ENCODE measurements around the gene LINS1. TPM values are rescaled to one million over a fixed set of nuclear protein-coding genes. Genes with fewer than 3 reads are reported as not detected.
A peak's percentile ranks its signal among the peaks of the same experiment; 100 is the strongest.

Gene LINS1
- polyA plus RNA-seq, 2 of the 4 experiments (the other 2 are of a cell fraction): 10.0 to 24.6 TPM

DNA sequence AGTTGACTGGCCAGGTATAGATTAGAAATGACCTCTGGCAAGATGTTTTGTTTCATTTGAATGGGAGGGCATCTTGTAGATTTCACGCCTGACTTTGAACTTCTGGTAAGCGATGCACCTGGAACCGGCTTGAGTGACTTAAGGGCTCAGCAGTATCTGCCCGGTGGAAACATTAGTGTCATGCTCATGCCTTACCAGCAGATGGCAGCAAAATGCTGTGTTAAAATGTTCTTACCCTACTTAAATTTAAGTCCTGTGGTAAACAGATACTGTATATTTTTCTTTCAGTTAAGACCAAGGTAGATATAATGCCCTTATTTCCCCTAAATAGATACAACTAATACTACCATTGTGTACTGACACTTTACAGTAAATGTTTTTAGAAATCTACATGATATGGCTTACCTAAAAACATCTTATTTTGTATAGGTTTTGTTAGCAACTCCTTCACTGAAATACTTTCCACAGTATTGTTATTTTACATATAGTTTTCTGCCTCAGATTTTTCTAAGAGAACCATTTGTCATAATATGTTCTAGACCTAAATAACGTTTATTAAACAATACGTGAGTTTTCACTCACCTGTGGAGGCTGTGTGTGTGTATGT is 25.9 kb upstream of the LINS1 start:
- ATAC-seq: peak; percentile 88 to 95
- TF ChIP-seq ZFP36 (IDR thresholded peaks at IDR 0.05; ENCODE audit: borderline replicate concordance, partially characterized antibody): no peak
- no peak for TF ChIP-seq JUNB (IDR thresholded peaks at IDR 0.05)
- peak; percentile 79 for TF ChIP-seq SMC3 (IDR thresholded peaks at IDR 0.05)
- no peak for TF ChIP-seq FOSL2 (IDR thresholded peaks at IDR 0.05)
- no peak for TF ChIP-seq FOSL2 (CRISPR knock-in tag; IDR thresholded peaks at IDR 0.05)
- TF ChIP-seq CHD4 (IDR thresholded peaks at IDR 0.05; ENCODE audit: borderline replicate concordance): no peak
- no peak for TF ChIP-seq MYC (IDR thresholded peaks at IDR 0.05; ENCODE audit: borderline replicate concordance, low read length)
- no peak for TF ChIP-seq FOSB (CRISPR knock-in tag; IDR thresholded peaks at IDR 0.05)
- no peak for TF ChIP-seq NR3C1 (IDR thresholded peaks at IDR 0.05)
- TF ChIP-seq EP300 (IDR thresholded peaks at IDR 0.05): no peak
- TF ChIP-seq ZNF302 (CRISPR knock-in tag; IDR thresholded peaks at IDR 0.05): no peak
- TF ChIP-seq RARB (CRISPR knock-in tag; IDR thresholded peaks at IDR 0.05): no peak
- TF ChIP-seq RAD21 (conservative IDR thresholded peaks at IDR 0.05 in 1 of 2, IDR thresholded peaks at IDR 0.05 in 1 of 2): peak; percentile 93
- no peak for TF ChIP-seq EHF (CRISPR knock-in tag; IDR thresholded peaks at IDR 0.05)
- TF ChIP-seq SREBF2 (IDR thresholded peaks at IDR 0.05): no peak
- no peak for TF ChIP-seq NFE2L2 (conservative IDR thresholded peaks at IDR 0.05; ENCODE audit: low read length)
- TF ChIP-seq, protein P1, sequence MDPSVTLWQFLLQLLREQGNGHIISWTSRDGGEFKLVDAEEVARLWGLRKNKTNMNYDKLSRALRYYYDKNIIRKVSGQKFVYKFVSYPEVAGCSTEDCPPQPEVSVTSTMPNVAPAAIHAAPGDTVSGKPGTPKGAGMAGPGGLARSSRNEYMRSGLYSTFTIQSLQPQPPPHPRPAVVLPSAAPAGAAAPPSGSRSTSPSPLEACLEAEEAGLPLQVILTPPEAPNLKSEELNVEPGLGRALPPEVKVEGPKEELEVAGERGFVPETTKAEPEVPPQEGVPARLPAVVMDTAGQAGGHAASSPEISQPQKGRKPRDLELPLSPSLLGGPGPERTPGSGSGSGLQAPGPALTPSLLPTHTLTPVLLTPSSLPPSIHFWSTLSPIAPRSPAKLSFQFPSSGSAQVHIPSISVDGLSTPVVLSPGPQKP (IDR thresholded peaks at IDR 0.05; ENCODE audit: low read depth, low read length): no peak
- TF ChIP-seq CEBPB (IDR thresholded peaks at IDR 0.05): no peak
- no peak for TF ChIP-seq GATA3 (IDR thresholded peaks at IDR 0.05; ENCODE audit: borderline replicate concordance)
- no peak for TF ChIP-seq TP53 (CRISPR knock-in tag; IDR thresholded peaks at IDR 0.05)
- TF ChIP-seq, protein P2, sequence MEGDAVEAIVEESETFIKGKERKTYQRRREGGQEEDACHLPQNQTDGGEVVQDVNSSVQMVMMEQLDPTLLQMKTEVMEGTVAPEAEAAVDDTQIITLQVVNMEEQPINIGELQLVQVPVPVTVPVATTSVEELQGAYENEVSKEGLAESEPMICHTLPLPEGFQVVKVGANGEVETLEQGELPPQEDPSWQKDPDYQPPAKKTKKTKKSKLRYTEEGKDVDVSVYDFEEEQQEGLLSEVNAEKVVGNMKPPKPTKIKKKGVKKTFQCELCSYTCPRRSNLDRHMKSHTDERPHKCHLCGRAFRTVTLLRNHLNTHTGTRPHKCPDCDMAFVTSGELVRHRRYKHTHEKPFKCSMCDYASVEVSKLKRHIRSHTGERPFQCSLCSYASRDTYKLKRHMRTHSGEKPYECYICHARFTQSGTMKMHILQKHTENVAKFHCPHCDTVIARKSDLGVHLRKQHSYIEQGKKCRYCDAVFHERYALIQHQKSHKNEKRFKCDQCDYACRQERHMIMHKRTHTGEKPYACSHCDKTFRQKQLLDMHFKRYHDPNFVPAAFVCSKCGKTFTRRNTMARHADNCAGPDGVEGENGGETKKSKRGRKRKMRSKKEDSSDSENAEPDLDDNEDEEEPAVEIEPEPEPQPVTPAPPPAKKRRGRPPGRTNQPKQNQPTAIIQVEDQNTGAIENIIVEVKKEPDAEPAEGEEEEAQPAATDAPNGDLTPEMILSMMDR (IDR thresholded peaks at IDR 0.05): peak; percentile 96
- peak; percentile 96 for FAIRE-seq
- Histone ChIP-seq H3K4me3 (no peak overlapping the region), H3K4me1 (no peaks in the 10 kb centered on the region), H3K9me3 (no peaks in the 10 kb centered on the region), H3K27ac (no peak overlapping the region), H3K4me2 (no peak overlapping the region)
- ChIA-PET CTCF (interaction anchor here (0.5 to 1.5 kb wide), 21 partner anchors 9 to 1413 kb away, joined by 3 to 23 read pairs (median 5); no protein-coding TSS in a partner anchor), POLR2A (no interaction called here)
- WGBS (ENCODE audit: missing lambda C conversion rate): 33% methylated on average over 6 of the region's 6 CpGs
- DNase-seq (ENCODE audit: low read depth in 1 of 2, low spot score in 1 of 2): peak; percentile 58 to 84

DNA sequence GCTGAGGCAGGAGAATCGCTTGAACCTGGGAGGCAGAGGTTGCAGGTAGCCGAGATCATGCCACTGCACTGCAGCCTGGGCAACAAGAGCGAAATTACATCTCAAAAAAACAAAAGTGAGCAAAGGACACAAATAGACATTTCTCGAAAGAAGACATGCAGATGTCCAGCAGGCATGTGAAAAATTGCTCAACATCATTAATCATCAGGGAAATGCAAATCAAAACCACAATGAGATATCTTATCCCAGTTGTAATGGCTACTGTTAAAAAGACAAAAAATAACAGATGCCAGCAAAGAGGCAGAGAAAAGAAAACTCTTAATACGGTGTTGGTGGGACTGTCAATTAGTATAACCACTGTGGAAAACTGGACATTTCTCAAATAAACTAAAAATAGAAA is 21.3 kb upstream of the LINS1 start:
- ATAC-seq: no peak
- ChIA-PET CTCF (interaction anchor here (1.1 to 2.7 kb wide), 4 partner anchors 12 to 294 kb away, joined by 3 to 14 read pairs (median 4); no protein-coding TSS in a partner anchor), POLR2A (no interaction called here)
- no peak for FAIRE-seq
- Histone ChIP-seq H3K4me1 (no peaks in the 10 kb centered on the region), H3K9me3 (no peaks in the 10 kb centered on the region), H3K4me2 (no peak overlapping the region), H3K27ac (no peak overlapping the region), H3K4me3 (no peak overlapping the region)
- TF ChIP-seq BHLHE40 (IDR thresholded peaks at IDR 0.05; ENCODE audit: low read depth, low read length) (no peak), TP53 (CRISPR knock-in tag; IDR thresholded peaks at IDR 0.05) (no peak), TFCP2L1 (CRISPR knock-in tag; IDR thresholded peaks at IDR 0.05) (no peak), POLR2A (IDR thresholded peaks at IDR 0.05; ENCODE audit: low read length) (no peak)
- TF ChIP-seq, protein P3, sequence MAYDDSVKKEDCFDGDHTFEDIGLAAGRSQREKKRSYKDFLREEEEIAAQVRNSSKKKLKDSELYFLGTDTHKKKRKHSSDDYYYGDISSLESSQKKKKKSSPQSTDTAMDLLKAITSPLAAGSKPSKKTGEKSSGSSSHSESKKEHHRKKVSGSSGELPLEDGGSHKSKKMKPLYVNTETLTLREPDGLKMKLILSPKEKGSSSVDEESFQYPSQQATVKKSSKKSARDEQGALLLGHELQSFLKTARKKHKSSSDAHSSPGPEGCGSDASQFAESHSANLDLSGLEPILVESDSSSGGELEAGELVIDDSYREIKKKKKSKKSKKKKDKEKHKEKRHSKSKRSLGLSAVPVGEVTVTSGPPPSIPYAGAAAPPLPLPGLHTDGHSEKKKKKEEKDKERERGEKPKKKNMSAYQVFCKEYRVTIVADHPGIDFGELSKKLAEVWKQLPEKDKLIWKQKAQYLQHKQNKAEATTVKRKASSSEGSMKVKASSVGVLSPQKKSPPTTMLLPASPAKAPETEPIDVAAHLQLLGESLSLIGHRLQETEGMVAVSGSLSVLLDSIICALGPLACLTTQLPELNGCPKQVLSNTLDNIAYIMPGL (CRISPR knock-in tag; IDR thresholded peaks at IDR 0.05; ENCODE audit: borderline replicate concordance): no peak
- 93% methylated on average over 5 of the region's 5 CpGs for WGBS (ENCODE audit: missing lambda C conversion rate)
- no peak for DNase-seq (ENCODE audit: low read depth in 1 of 2, low spot score in 1 of 2)
